Right renal cortex interstitium (tissue), 3 donors: ENCODE measurements around the gene ADTRP. TPM values are rescaled to one million over a fixed set of nuclear protein-coding genes. Genes with fewer than 3 reads are reported as not detected.

Experiments used
- DNase-seq, 3 donors: peaks; one replicate each; pipeline ENCODE4 v3.0.0-alpha.2; 2013; ENCODE audit warnings: low read depth in 3 of 3, low spot score in 2 of 3
- polyA plus RNA-seq, 3 donors: library from polyadenylated mRNA; unstranded; fragments of 120-200 nt; gene quantifications; one replicate each; pipeline ENCODE4 v1.2.1, GENCODE V29; 2013; ENCODE audit not compliant: insufficient read length in 3 of 3

Gene ADTRP
- polyA plus RNA-seq, 3 donors: 0.72 to 2.9 (median 1.7) TPM

- no peak for DNase-seq
These were observed 108.9 kb downstream of the ADTRP start for GRCh38 chr6:11669696-11670095.

GRCh38 chr6:11668455-11668854 is 110.1 kb downstream of the ADTRP start:
- DNase-seq: no peak

- DNase-seq: no peak
These were observed 110.7 kb downstream of the ADTRP start for GRCh38 chr6:11667876-11668275.

- no peak for DNase-seq
These were observed 112.8 kb downstream of the ADTRP start for GRCh38 chr6:11665604-11666326.

Other genes with a start within 250 kb of the ADTRP start
- gene TMEM170B, start 241.1 kb downstream of the ADTRP start, polyA plus RNA-seq: 1 to 10 TPM; 8.8 to 9.2 (median 9.1) TPM
- gene HIVEP1, start 233.5 kb upstream of the ADTRP start, polyA plus RNA-seq: 10 to 100 TPM; 21.0 to 23.4 (median 21.9) TPM